Neutrophil (primary cell): ENCODE data around the gene PPP1R37.

Experiments used
- H3K27ac ChIP-seq: fragments of 200-600 bp; sonication (generic); 2 replicates; pipeline ENCODE4 v1.5.1; 2016; ENCODE audit warnings: mild to moderate bottlenecking, moderate library complexity
- H3K27me3 ChIP-seq: fragments of 200-600 bp; sonication (generic); 2 replicates; pipeline ENCODE4 v1.6.0; 2016; ENCODE audit warnings: mild to moderate bottlenecking
- H3K36me3 ChIP-seq: fragments of 200-600 bp; sonication (generic); 2 replicates; pipeline ENCODE4 v1.5.1; 2017
- H3K4me1 ChIP-seq, 2 experiments: fragments of 200-600 bp in 1 of 2; sonication (generic) in 1 of 2; 1 replicate in 1 of 2; 2 replicates in 1 of 2; pipeline versions ENCODE4 v1.5.1 to v1.6.1; 2013 to 2016; ENCODE audit warnings: low read depth in 1 of 2, low read length in 1 of 2, mild to moderate bottlenecking in 1 of 2, moderate library complexity in 1 of 2; ENCODE audit not compliant: control insufficient read depth in 1 of 2, insufficient read depth in 1 of 2
- H3K4me3 ChIP-seq, 2 experiments: fragments of 200-600 bp in 1 of 2; sonication (generic) in 1 of 2; 1 replicate in 1 of 2; 2 replicates in 1 of 2; pipeline ENCODE4 v1.5.1; 2013 to 2016; ENCODE audit warnings: low read depth in 1 of 2, low read length in 1 of 2, mild to moderate bottlenecking in 1 of 2, moderate library complexity in 1 of 2
- H3K9me3 ChIP-seq: fragments of 200-600 bp; sonication (generic); 2 replicates; pipeline ENCODE4 v1.5.1; 2016
- CTCF ChIP-seq: fragments of 200-600 bp; sonication (generic); IDR thresholded peaks from 2 replicates; pipeline ENCODE4 v1.5.1; 2016; ENCODE audit warnings: antibody characterized with exemption

The PPP1R37 gene

DNA sequence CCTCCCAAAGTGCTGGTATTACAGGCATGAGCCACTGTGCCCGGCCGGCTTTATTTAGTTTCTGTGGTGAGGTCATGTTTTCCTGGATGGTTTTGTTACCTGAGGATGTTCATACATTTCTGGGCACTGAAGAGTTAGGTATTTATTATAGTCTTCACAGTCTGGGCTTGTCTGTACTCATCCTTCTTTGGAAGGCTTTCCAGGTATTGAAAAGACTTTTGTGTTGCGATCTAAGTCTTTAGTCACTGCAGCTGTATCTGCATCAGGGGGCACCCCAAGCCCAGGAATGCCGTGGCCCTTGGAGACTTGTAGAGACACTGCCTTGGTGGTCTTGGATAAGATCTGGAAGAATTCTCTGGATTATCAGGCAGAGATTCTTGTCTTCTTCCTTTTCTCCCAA, 98.4 kb downstream of the PPP1R37 start:
- Histone ChIP-seq H3K27ac (no peak overlapping the region), H3K4me3 (no peak overlapping the region), H3K4me1 (peaks cover 3% of the 10 kb centered on the region in 2 experiments), H3K27me3 (no peaks in the 10 kb centered on the region), H3K36me3 (no peaks in the 10 kb centered on the region), H3K9me3 (no peaks in the 10 kb centered on the region)
- TF ChIP-seq CTCF, result no peak

DNA sequence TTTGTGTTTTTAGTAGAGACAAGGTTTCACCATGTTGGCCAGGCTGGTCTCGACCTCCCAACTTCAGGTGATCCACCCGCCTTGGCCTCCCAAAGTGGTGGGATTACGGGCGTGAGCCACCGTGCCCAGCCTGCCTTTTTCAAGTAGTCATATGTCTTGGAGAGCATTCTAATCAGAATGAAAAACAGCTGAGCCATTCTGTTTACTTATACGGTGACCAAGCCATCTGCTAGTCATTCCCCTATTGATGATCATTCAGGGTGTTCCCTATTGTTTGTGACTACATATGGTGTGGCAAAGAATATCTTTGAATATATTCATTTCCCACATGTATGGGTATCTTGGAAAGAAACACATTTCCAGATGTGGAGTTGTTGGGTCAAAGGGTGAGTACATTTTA, 102.8 kb downstream of the PPP1R37 start:
- TF ChIP-seq CTCF, result no peak
- H3K36me3 ChIP-seq, result no peaks in the 10 kb centered on the region
- no peak overlapping the region for H3K27ac ChIP-seq

More for the DNA sequence above, 102.8 kb downstream of the PPP1R37 start:
- no peaks in the 10 kb centered on the region for H3K27me3 ChIP-seq
- H3K9me3 ChIP-seq, result no peaks in the 10 kb centered on the region
- H3K4me3 ChIP-seq, result no peak overlapping the region
- H3K4me1 ChIP-seq, result no peaks in the 10 kb centered on the region
